ENCODE measurements around the gene GFPT1. TPM values are rescaled to one million over a fixed set of nuclear protein-coding genes. Genes with fewer than 3 reads are reported as not detected.

Gene GFPT1
- total and polyA plus RNA-seq, 4 donors, result 15.9 to 72.6 (median 30.5) TPM

GRCh38 chr2:69372767-69373166, 14.3 kb downstream of the GFPT1 start:
- Histone ChIP-seq H3K4me1 (ENCODE audit: control insufficient read depth in 5 of 5, insufficient read depth in 5 of 5, low read length in 5 of 5) (no peaks in the 10 kb centered on the region), H3K9me3 (ENCODE audit: control insufficient read depth in 4 of 4, insufficient read depth in 3 of 4, low read length in 3 of 4) (no peaks in the 10 kb centered on the region), H3K27me3 (ENCODE audit: control insufficient read depth in 3 of 3, insufficient read depth in 3 of 3, low read length in 2 of 3) (no peaks in the 10 kb centered on the region), H3K27ac (ENCODE audit: low read depth in 1 of 2, low read length in 1 of 2) (no peak overlapping the region), H3K36me3 (ENCODE audit: control insufficient read depth in 4 of 4, insufficient read depth in 4 of 4, low read length in 4 of 4) (peaks cover 23 to 30% (median 24%) of the 10 kb centered on the region in 4 donors), H3K4me3 (no peak overlapping the region), H3K9ac (ENCODE audit: insufficient read depth in 1 of 2, low read length in 2 of 2) (no peak overlapping the region)
- ATAC-seq (ENCODE audit: insufficient read depth, low FRiP score), result no peak
- no peak for TF ChIP-seq CTCF (IDR thresholded peaks at IDR 0.05; ENCODE audit: control extremely low read depth, extremely low read depth)
- DNase-seq, result no peak

- H3K36me3 ChIP-seq (ENCODE audit: control insufficient read depth in 4 of 4, insufficient read depth in 4 of 4, low read length in 4 of 4), result peaks cover 23 to 45% (median 32%) of the 10 kb centered on the region in 4 donors
- H3K4me1 ChIP-seq (ENCODE audit: control insufficient read depth in 5 of 5, insufficient read depth in 5 of 5, low read length in 5 of 5), result no peaks in the 10 kb centered on the region
- H3K4me3 ChIP-seq, result no peak overlapping the region
- H3K27me3 ChIP-seq (ENCODE audit: control insufficient read depth in 3 of 3, insufficient read depth in 3 of 3, low read length in 2 of 3), result no peaks in the 10 kb centered on the region
- DNase-seq (no peak), ATAC-seq (ENCODE audit: insufficient read depth, low FRiP score) (no peak)
- H3K9me3 ChIP-seq (ENCODE audit: control insufficient read depth in 4 of 4, insufficient read depth in 3 of 4, low read length in 3 of 4), result no peaks in the 10 kb centered on the region
- TF ChIP-seq CTCF (IDR thresholded peaks at IDR 0.05; ENCODE audit: control extremely low read depth, extremely low read depth), result no peak
- H3K9ac ChIP-seq (ENCODE audit: insufficient read depth in 1 of 2, low read length in 2 of 2), result no peak overlapping the region
- 96 to 100% methylated on average over 1 of the region's 1 CpG for WGBS, 2 donors
- H3K27ac ChIP-seq (ENCODE audit: low read depth in 1 of 2, low read length in 1 of 2), result no peak overlapping the region
Measured at GRCh38 chr2:69369802-69370201, 17.2 kb downstream of the GFPT1 start.

- Histone ChIP-seq H3K9me3 (ENCODE audit: control insufficient read depth in 4 of 4, insufficient read depth in 3 of 4, low read length in 3 of 4) (no peaks in the 10 kb centered on the region), H3K36me3 (ENCODE audit: control insufficient read depth in 4 of 4, insufficient read depth in 4 of 4, low read length in 4 of 4) (peaks cover 25 to 44% (median 32%) of the 10 kb centered on the region in 4 donors), H3K4me1 (ENCODE audit: control insufficient read depth in 5 of 5, insufficient read depth in 5 of 5, low read length in 5 of 5) (no peaks in the 10 kb centered on the region), H3K4me3 (no peak overlapping the region), H3K27ac (ENCODE audit: low read depth in 1 of 2, low read length in 1 of 2) (no peak overlapping the region), H3K9ac (ENCODE audit: insufficient read depth in 1 of 2, low read length in 2 of 2) (no peak overlapping the region), H3K27me3 (ENCODE audit: control insufficient read depth in 3 of 3, insufficient read depth in 3 of 3, low read length in 2 of 3) (no peaks in the 10 kb centered on the region)
- no peak for DNase-seq
- no peak for TF ChIP-seq CTCF (IDR thresholded peaks at IDR 0.05; ENCODE audit: control extremely low read depth, extremely low read depth)
- 93 to 94% methylated on average over 7 of the region's 7 CpGs for WGBS, 2 donors
- no peak for ATAC-seq (ENCODE audit: insufficient read depth, low FRiP score)
Measured at GRCh38 chr2:69368588-69368987, 18.4 kb downstream of the GFPT1 start.

DNA sequence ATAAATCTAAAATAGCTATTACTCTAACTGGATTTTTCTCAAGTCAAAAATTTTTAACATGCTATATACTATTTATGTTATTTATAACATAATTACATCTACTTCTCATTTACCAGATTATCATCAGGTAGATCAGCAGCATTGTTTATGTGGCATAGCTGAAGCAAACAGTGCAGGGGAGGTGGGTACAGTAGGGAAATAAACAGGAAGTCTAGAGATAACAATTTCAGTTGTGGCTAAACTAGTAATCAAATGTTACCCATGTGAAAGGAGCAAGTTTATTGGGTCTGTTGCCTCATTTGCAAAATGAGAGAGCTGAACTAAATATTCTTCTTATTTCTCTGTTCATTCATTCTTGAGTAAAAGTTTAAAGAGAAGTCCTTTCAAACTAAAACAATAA, 27.7 kb downstream of the GFPT1 start:
- Histone ChIP-seq H3K27me3 (ENCODE audit: control insufficient read depth in 3 of 3, insufficient read depth in 3 of 3, low read length in 2 of 3) (no peaks in the 10 kb centered on the region), H3K9me3 (ENCODE audit: control insufficient read depth in 4 of 4, insufficient read depth in 3 of 4, low read length in 3 of 4) (no peaks in the 10 kb centered on the region), H3K4me3 (no peak overlapping the region), H3K9ac (ENCODE audit: insufficient read depth in 1 of 2, low read length in 2 of 2) (no peak overlapping the region), H3K36me3 (ENCODE audit: control insufficient read depth in 4 of 4, insufficient read depth in 4 of 4, low read length in 4 of 4) (peaks cover 23 to 53% (median 35%) of the 10 kb centered on the region in 4 donors), H3K27ac (ENCODE audit: low read depth in 1 of 2, low read length in 1 of 2) (no peak overlapping the region), H3K4me1 (ENCODE audit: control insufficient read depth in 5 of 5, insufficient read depth in 5 of 5, low read length in 5 of 5) (no peaks in the 10 kb centered on the region)
- TF ChIP-seq CTCF (IDR thresholded peaks at IDR 0.05; ENCODE audit: control extremely low read depth, extremely low read depth), result no peak
- DNase-seq (no peak), ATAC-seq (ENCODE audit: insufficient read depth, low FRiP score) (no peak)

All from lung (tissue), 12 donors.